OCI-LY1 (cell line): ENCODE results near the gene TBL2.
"Not testable (repeated sequence)": the region's sequence is repeated elsewhere in the genome, so short reads cannot be mapped to it uniquely, and the experiment has no call there.

ENCODE experiments used
- H2AFZ ChIP-seq: fragments of 200-600 bp; sonication (generic), shearing (Covaris generic); 2 replicates; pipeline ENCODE4 v1.6.0; 2014; ENCODE audit warnings: antibody characterized with exemption, mild to moderate bottlenecking, low read length
- H3F3A ChIP-seq: fragments of 200-600 bp; sonication (generic), shearing (Covaris generic); 2 replicates; pipeline ENCODE4 v1.6.0; 2014; ENCODE audit warnings: mild to moderate bottlenecking, antibody characterized with exemption, low read length, moderate library complexity; ENCODE audit not compliant: insufficient read depth
- H3K27ac ChIP-seq: fragments of 200-600 bp; sonication (generic); 2 replicates; pipeline ENCODE4 v1.5.1; 2014; ENCODE audit warnings: low read length, mixed run types, mild to moderate bottlenecking, low read depth; ENCODE audit not compliant: poor library complexity, severe bottlenecking
- H3K27me3 ChIP-seq: fragments of 200-600 bp; sonication (generic); 2 replicates; pipeline ENCODE4 v1.6.0; 2014; ENCODE audit warnings: antibody characterized with exemption, mild to moderate bottlenecking, low read length, moderate library complexity; ENCODE audit not compliant: insufficient read depth
- H3K36me3 ChIP-seq: fragments of 200-600 bp; sonication (generic); 2 replicates; pipeline ENCODE4 v1.6.1; 2014; ENCODE audit warnings: mild to moderate bottlenecking, antibody characterized with exemption, low read length, moderate library complexity, mixed read lengths; ENCODE audit not compliant: insufficient read depth
- H3K4me1 ChIP-seq: fragments of 200-600 bp; sonication (generic); 2 replicates; pipeline ENCODE4 v1.5.1; 2014; ENCODE audit warnings: mild to moderate bottlenecking, low read length, moderate library complexity; ENCODE audit not compliant: insufficient read depth, severe bottlenecking
- H3K4me2 ChIP-seq: fragments of 200-600 bp; sonication (generic), shearing (Covaris generic); 2 replicates; pipeline ENCODE4 v1.6.1; 2014; ENCODE audit warnings: low read length
- H3K4me3 ChIP-seq: fragments of 200-600 bp; sonication (generic); 2 replicates; pipeline ENCODE4 v1.5.1; 2014; ENCODE audit warnings: low read length, low read depth, mild to moderate bottlenecking, mixed read lengths; ENCODE audit not compliant: poor library complexity, severe bottlenecking
- H3K79me2 ChIP-seq: fragments of 200-600 bp; shearing (Covaris generic); 2 replicates; pipeline ENCODE4 v1.6.1; 2016; ENCODE audit warnings: mixed run types, low read length, mixed read lengths; ENCODE audit not compliant: insufficient read depth
- H3K9ac ChIP-seq: fragments of 200-600 bp; sonication (generic), shearing (Covaris generic); 2 replicates; pipeline ENCODE4 v1.6.1; 2014; ENCODE audit warnings: mild to moderate bottlenecking, low read length, mixed read lengths
- H3K9me2 ChIP-seq: fragments of 200-600 bp; sonication (generic), shearing (Covaris generic); 2 replicates; pipeline ENCODE4 v1.6.1; 2014; ENCODE audit warnings: low read depth, mild to moderate bottlenecking, low read length, mixed read lengths
- H3K9me3 ChIP-seq: fragments of 200-600 bp; shearing (Covaris generic); 2 replicates; pipeline ENCODE4 v1.6.1; 2014; ENCODE audit warnings: low read length, mixed read lengths
- H4K20me1 ChIP-seq: fragments of 200-600 bp; sonication (generic), shearing (Covaris generic); 2 replicates; pipeline ENCODE4 v1.6.0; 2016; ENCODE audit warnings: mild to moderate bottlenecking, low read length; ENCODE audit not compliant: insufficient read depth
- CTCF ChIP-seq: fragments of 200-600 bp; sonication (generic), shearing (Covaris generic); IDR thresholded peaks from 2 replicates; pipeline ENCODE4 v1.5.1; 2017; ENCODE audit warnings: mild to moderate bottlenecking, antibody characterized with exemption, low read length, moderate library complexity, mixed read lengths
- EZH2 ChIP-seq: fragments of 200-600 bp; sonication (generic), shearing (Covaris generic); IDR thresholded peaks from 2 replicates; pipeline ENCODE4 v1.8.0; 2017; ENCODE audit warnings: borderline replicate concordance, mixed run types, mild to moderate bottlenecking, antibody characterized with exemption, low read length, moderate library complexity, mixed read lengths

Gene TBL2

GRCh38 chr7:73569042-73569608 is 9.3 kb downstream of the TBL2 start:
- H4K20me1 ChIP-seq = no peaks in the 10 kb centered on the region
- H3K9ac ChIP-seq = no peak overlapping the region
- H3K27ac ChIP-seq = no peak overlapping the region
- no peaks in the 10 kb centered on the region for H3F3A ChIP-seq
- H3K79me2 ChIP-seq = no peaks in the 10 kb centered on the region
- peaks cover 58% of the 10 kb centered on the region for H3K36me3 ChIP-seq
- no peaks in the 10 kb centered on the region for H3K9me3 ChIP-seq
- H3K4me3 ChIP-seq = no peak overlapping the region
- H3K4me2 ChIP-seq = no peak overlapping the region
- H2AFZ ChIP-seq = no peak overlapping the region
- H3K4me1 ChIP-seq = peaks cover 5% of the 10 kb centered on the region
- no peak for TF ChIP-seq CTCF
- no peak for TF ChIP-seq EZH2
- no peaks in the 10 kb centered on the region for H3K27me3 ChIP-seq
- no peaks in the 10 kb centered on the region for H3K9me2 ChIP-seq

- H3K27ac ChIP-seq = no peak overlapping the region
- H3F3A ChIP-seq = no peaks in the 10 kb centered on the region
- no peaks in the 10 kb centered on the region for H3K27me3 ChIP-seq
- H2AFZ ChIP-seq = no peak overlapping the region
- no peak overlapping the region for H3K9ac ChIP-seq
- no peaks in the 10 kb centered on the region for H3K79me2 ChIP-seq
- H4K20me1 ChIP-seq = no peaks in the 10 kb centered on the region
- H3K4me3 ChIP-seq = no peak overlapping the region
- no peaks in the 10 kb centered on the region for H3K9me2 ChIP-seq
- peaks cover 5% of the 10 kb centered on the region for H3K4me1 ChIP-seq
- H3K36me3 ChIP-seq = peaks cover 47% of the 10 kb centered on the region
- H3K9me3 ChIP-seq = no peaks in the 10 kb centered on the region
- H3K4me2 ChIP-seq = no peak overlapping the region
- TF ChIP-seq EZH2 (no peak), CTCF (no peak)
Measured at GRCh38 chr7:73567846-73568685, 10.3 kb downstream of the TBL2 start.

GRCh38 chr7:73567140-73567539 is 11.2 kb downstream of the TBL2 start:
- peaks cover 5% of the 10 kb centered on the region for H3K4me1 ChIP-seq

GRCh38 chr7:73566431-73566830 is 11.9 kb downstream of the TBL2 start:
- H3K4me3 ChIP-seq, H3K79me2 ChIP-seq, H2AFZ ChIP-seq, H3K9me3 ChIP-seq, H4K20me1 ChIP-seq, H3K9me2 ChIP-seq, H3K4me2 ChIP-seq, H3K27ac ChIP-seq, H3K27me3 ChIP-seq, H3K4me1 ChIP-seq, H3F3A ChIP-seq, H3K9ac ChIP-seq: not testable (repeated sequence)
- peaks cover 32% of the 10 kb centered on the region for H3K36me3 ChIP-seq

More at GRCh38 chr7:73567140-73567539, 11.2 kb downstream of the TBL2 start:
- no peaks in the 10 kb centered on the region for H3K27me3 ChIP-seq
- H3K36me3 ChIP-seq = peaks cover 38% of the 10 kb centered on the region
- H3K4me2 ChIP-seq = no peak overlapping the region
- TF ChIP-seq EZH2 (no peak), CTCF (no peak)
- 0 out of 2 replicates have a peak, but pooled peaks cover 2% of the 10 kb centered on the region for H3K9me3 ChIP-seq
- no peaks in the 10 kb centered on the region for H4K20me1 ChIP-seq
- H3K27ac ChIP-seq = no peak overlapping the region
- H3K9ac ChIP-seq = no peak overlapping the region
- H3K4me3 ChIP-seq = no peak overlapping the region
- no peaks in the 10 kb centered on the region for H3K9me2 ChIP-seq
- H2AFZ ChIP-seq = no peak overlapping the region
- H3F3A ChIP-seq = no peaks in the 10 kb centered on the region
- no peaks in the 10 kb centered on the region for H3K79me2 ChIP-seq
